Esophagus muscularis mucosa (tissue), 4 donors: ENCODE results near the gene UBR2. TPM values are rescaled to one million over a fixed set of nuclear protein-coding genes. Genes with fewer than 3 reads are reported as not detected.
A peak's percentile ranks its signal among the peaks of the same experiment; 100 is the strongest.
"Not testable (repeated sequence)": the region's sequence is repeated elsewhere in the genome, so short reads cannot be mapped to it uniquely, and the experiment has no call there.

Experiments used
- DNase-seq: peaks from one replicate; pipeline ENCODE4 v3.0.0-alpha.2; 2017; ENCODE audit errors: extremely low spot score
- H3K27ac ChIP-seq, 4 donors: fragments of 200-600 bp; sonication (generic); replicated peaks in 1 of 4; 1 replicate in 3 of 4; 2 replicates in 1 of 4; pipeline ENCODE4 v1.5.1; 2016 to 2019; ENCODE audit warnings: mild to moderate bottlenecking in 1 of 4
- H3K27me3 ChIP-seq, 4 donors: fragments of 200-600 bp; sonication (generic); one replicate each; pipeline versions ENCODE4 v1.5.1 to v1.6.0; 2016 to 2019
- H3K36me3 ChIP-seq, 4 donors: fragments of 200-600 bp; sonication (generic); one replicate each; pipeline ENCODE4 v1.5.1; 2016 to 2019
- H3K4me1 ChIP-seq, 4 donors: fragments of 200-600 bp; sonication (generic); one replicate each; pipeline ENCODE4 v1.5.1; 2016 to 2019
- H3K4me3 ChIP-seq, 4 donors: fragments of 200-600 bp; sonication (generic); 1 replicate in 2 of 4; 2 replicates in 2 of 4; pipeline ENCODE4 v1.5.1; 2016 to 2019; ENCODE audit warnings: mild to moderate bottlenecking in 4 of 4, moderate library complexity in 1 of 4
- H3K9me3 ChIP-seq, 4 donors: fragments of 200-600 bp; sonication (generic); 1 replicate in 3 of 4; 2 replicates in 1 of 4; pipeline ENCODE4 v1.5.1; 2016 to 2019
- EP300 ChIP-seq: sonication (generic); formaldehyde crosslinking; IDR thresholded peaks from one replicate; pipeline ENCODE4 v1.6.1; 2017; ENCODE audit warnings: antibody characterized with exemption
- POLR2A ChIP-seq: fragments of 450-650 bp; IDR thresholded peaks from one replicate; pipeline ENCODE4 v1.6.1; 2017; ENCODE audit warnings: antibody characterized with exemption, moderate library complexity, mild to moderate bottlenecking, low read depth
- POLR2AphosphoS5 ChIP-seq, 2 donors: sonication (generic); formaldehyde crosslinking; IDR thresholded peaks; one replicate each; pipeline ENCODE4 v1.6.1; 2017; ENCODE audit warnings: antibody characterized with exemption in 2 of 2
- WGBS: methylation state at CpG from one replicate; pipeline ENCODE4 v1.1.5; 2018; 5-methylcytosine and 5-hydroxymethylcytosine counted together
- intact Hi-C: fragments of 100-400 bp; cut with DNase I; formaldehyde crosslinking; loops from one replicate; pipeline ENCODE4 v1.15.1; 2023
- total RNA-seq, 4 donors: library from RNA; depleted of rRNA; stranded (reverse); fragments of >200 nt; gene quantifications; one replicate each; pipeline versions ENCODE4 v1.1.0 to v1.2.1, GENCODE V29; 2016
- TF ChIP-seq, protein P1 (sequence below), 3 experiments: fragments of 200-600 bp in 2 of 3; fragments of 450-650 bp in 1 of 3; sonication (generic) in 2 of 3; IDR thresholded peaks; one replicate each; pipeline ENCODE4 v1.5.1; 2017 to 2019; ENCODE audit warnings: antibody characterized with exemption in 3 of 3, mild to moderate bottlenecking in 2 of 3, moderate library complexity in 1 of 3

UBR2 gene
- total RNA-seq, 4 donors from 2014 or later = 26.5 to 36.1 (median 28.9) TPM

DNA sequence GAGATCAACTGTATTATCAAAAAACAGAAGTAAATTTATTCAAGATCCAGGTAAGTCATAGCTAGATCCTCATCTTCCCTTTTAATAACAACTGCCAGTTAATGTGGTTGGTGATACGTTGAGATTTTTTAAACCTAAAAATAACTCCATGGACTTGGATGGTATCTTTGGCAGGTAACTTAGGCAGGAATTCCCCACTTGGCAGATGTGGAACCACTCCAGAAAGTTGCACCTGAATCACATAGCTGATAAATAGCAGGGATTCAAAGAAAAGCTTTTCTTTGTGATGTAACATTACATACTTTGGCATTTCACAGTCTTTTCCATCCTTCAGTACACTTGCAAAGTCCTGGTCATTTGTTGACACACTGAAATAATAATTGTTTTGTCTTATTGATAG lies 96.0 kb downstream of the UBR2 start:
- Histone ChIP-seq H3K9me3 (no peaks in the 10 kb centered on the region), H3K36me3 (peaks cover 73 to 94% (median 81%) of the 10 kb centered on the region in 4 donors), H3K27me3 (no peaks in the 10 kb centered on the region), H3K27ac (no peak overlapping the region), H3K4me1 (peaks cover 0 to 4% (median 1%) of the 10 kb centered on the region in 4 donors), H3K4me3 (no peak overlapping the region)
- 17% methylated on average over 1 of the region's 1 CpG for WGBS
- DNase-seq = no peak
- TF ChIP-seq POLR2A (no peak), EP300 (no peak)
- intact Hi-C loops = loop anchor here (5.0 kb wide), 1 partner anchor 217 kb away; the partner anchor contains the start of gene RPL7L1

- Histone ChIP-seq H3K27me3 (no peaks in the 10 kb centered on the region), H3K4me1 (peaks cover 0 to 4% (median 1%) of the 10 kb centered on the region in 4 donors), H3K36me3 (peaks cover 67 to 95% (median 81%) of the 10 kb centered on the region in 4 donors), H3K4me3 (no peak overlapping the region), H3K27ac (peak overlapping the region in 1 of 4 donors; percentile 24), H3K9me3 (no peaks in the 10 kb centered on the region)
- no peak for TF ChIP-seq EP300
- TF ChIP-seq POLR2AphosphoS5 (IDR thresholded peaks at IDR 0.05) = peak; percentile 23 to 24
- TF ChIP-seq, protein P1, sequence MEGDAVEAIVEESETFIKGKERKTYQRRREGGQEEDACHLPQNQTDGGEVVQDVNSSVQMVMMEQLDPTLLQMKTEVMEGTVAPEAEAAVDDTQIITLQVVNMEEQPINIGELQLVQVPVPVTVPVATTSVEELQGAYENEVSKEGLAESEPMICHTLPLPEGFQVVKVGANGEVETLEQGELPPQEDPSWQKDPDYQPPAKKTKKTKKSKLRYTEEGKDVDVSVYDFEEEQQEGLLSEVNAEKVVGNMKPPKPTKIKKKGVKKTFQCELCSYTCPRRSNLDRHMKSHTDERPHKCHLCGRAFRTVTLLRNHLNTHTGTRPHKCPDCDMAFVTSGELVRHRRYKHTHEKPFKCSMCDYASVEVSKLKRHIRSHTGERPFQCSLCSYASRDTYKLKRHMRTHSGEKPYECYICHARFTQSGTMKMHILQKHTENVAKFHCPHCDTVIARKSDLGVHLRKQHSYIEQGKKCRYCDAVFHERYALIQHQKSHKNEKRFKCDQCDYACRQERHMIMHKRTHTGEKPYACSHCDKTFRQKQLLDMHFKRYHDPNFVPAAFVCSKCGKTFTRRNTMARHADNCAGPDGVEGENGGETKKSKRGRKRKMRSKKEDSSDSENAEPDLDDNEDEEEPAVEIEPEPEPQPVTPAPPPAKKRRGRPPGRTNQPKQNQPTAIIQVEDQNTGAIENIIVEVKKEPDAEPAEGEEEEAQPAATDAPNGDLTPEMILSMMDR (IDR thresholded peaks at IDR 0.05) = peak; percentile 83 to 93 (median 87)
- intact Hi-C loops = loop anchor here (2.0 to 5.0 kb wide), 2 partner anchors 65 to 216 kb away; partner anchors contain the start of gene RPL7L1
- peak; percentile 96 for DNase-seq
- 0% methylated on average over 5 of the region's 5 CpGs for WGBS
These were observed 97.8 kb downstream of the UBR2 start for GRCh38 chr6:42661540-42662153.

DNA sequence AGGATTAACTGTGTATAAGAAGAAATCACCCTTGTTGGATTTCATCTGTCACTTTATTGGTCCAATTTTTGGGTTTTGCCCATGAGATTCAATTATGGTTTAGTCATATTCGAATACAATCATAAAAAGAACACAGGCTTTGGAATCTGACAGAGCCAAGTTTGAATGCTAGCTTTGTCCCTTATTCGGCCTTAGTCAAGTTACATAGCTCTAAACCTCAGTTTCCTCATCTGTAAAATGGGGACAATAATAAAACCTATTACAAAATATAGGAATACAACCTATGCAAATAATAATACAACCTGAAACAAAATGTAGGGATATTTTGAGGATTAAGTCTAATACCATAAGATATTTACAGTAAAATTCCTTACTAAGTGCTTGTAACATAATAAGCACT lies 100.9 kb downstream of the UBR2 start:
- no peaks in the 10 kb centered on the region for H3K27me3 ChIP-seq
- intact Hi-C loops = loop anchor here (5.0 kb wide), 1 partner anchor 213 kb away; the partner anchor contains the start of gene RPL7L1
- no peaks in the 10 kb centered on the region for H3K9me3 ChIP-seq
- WGBS = 95% methylated on average over 2 of the region's 2 CpGs
- H3K4me3 ChIP-seq = no peak overlapping the region
- TF ChIP-seq, protein P1 (IDR thresholded peaks at IDR 0.05) = no peak
- TF ChIP-seq POLR2AphosphoS5 (IDR thresholded peaks at IDR 0.05) = no peak
- TF ChIP-seq EP300 = no peak
- no peak for TF ChIP-seq POLR2A
- H3K36me3 ChIP-seq = peaks cover 61 to 95% (median 80%) of the 10 kb centered on the region in 4 donors
- H3K27ac ChIP-seq = no peak overlapping the region
- DNase-seq = no peak
- H3K4me1 ChIP-seq = peaks cover 0 to 4% (median 1%) of the 10 kb centered on the region in 4 donors

- H3K4me3 ChIP-seq, H3K27me3 ChIP-seq, H3K27ac ChIP-seq, intact Hi-C loops, H3K4me1 ChIP-seq, H3K9me3 ChIP-seq, DNase-seq: not testable (repeated sequence)
- peaks cover 93 to 100% (median 99%) of the 10 kb centered on the region in 4 donors for H3K36me3 ChIP-seq
- 92% methylated on average over 6 of the region's 6 CpGs for WGBS
These were observed 110.5 kb downstream of the UBR2 start for GRCh38 chr6:42674368-42674767.

- no peak for TF ChIP-seq POLR2A
- TF ChIP-seq EP300 = no peak
- TF ChIP-seq, protein P1 (IDR thresholded peaks at IDR 0.05) = no peak
- no peak for TF ChIP-seq POLR2AphosphoS5 (IDR thresholded peaks at IDR 0.05)
- no peak overlapping the region for H3K4me3 ChIP-seq
- DNase-seq = no peak
- 94% methylated on average over 3 of the region's 3 CpGs for WGBS
- no peaks in the 10 kb centered on the region for H3K27me3 ChIP-seq
- intact Hi-C loops = no loop called here
- peaks cover 93 to 100% (median 99%) of the 10 kb centered on the region in 4 donors for H3K36me3 ChIP-seq
- no peaks in the 10 kb centered on the region for H3K4me1 ChIP-seq
- no peaks in the 10 kb centered on the region for H3K9me3 ChIP-seq
- no peak overlapping the region for H3K27ac ChIP-seq
These were observed 111.0 kb downstream of the UBR2 start for GRCh38 chr6:42674780-42675179.
